ENCODE measurements around the gene CDC37L1.

The CDC37L1 gene

DNA sequence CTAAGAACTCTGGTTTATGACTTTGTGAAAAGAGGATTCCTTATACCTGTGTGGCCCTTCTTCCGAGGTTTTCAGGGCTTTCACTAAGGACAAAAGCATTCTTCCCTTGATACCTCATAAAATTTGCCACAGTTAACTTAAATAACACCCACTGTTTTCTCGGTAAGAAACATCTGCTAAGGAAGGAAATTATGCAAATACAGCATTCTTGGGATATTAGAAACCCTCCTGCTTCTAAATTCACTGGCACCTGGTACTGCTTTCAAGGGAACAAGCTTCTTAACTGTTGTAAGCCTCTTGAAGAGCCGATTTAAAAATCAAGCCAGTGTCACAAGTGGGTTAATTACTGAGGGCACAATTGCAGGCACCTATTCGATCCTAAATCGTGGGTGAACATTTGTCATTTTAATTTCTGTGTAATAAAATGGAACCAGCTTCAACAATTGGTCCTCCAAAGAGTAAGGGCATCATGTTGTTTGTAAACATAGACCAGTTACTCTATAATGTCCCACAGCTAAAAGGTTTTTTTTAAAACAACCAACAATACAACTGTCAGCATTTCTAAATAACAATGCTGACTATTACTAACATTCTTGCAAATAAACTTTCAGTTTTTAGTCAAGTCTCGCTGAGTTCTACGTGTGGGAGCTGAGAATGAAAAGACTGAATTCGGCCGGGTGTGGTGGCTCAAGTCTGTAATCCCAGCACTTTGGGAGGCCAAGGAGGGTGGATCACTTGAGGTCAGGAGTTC, 35.1 kb downstream of the CDC37L1 start:
- DNase-seq (ENCODE audit: low read depth, low spot score): no peak

DNA sequence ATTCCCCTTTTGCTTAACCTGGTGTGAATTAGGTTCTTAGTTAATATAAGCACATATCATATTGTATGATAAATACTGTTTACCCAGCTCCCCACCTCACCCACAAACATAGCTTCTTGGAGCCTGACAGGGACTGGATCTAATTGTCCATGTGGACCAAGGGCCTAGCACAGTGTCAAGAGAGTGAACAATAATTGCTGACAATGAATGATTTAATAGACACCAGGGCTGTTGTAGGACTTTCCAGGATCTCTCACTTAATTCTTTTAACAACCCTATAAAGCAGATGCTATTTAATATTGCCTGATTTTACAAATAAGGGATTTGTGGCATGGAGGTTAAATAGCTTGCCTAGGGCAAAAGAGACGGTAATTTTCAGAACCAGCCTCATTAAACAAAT, 36.8 kb downstream of the CDC37L1 start:
- DNase-seq (ENCODE audit: low read depth, low spot score): no peak

DNA sequence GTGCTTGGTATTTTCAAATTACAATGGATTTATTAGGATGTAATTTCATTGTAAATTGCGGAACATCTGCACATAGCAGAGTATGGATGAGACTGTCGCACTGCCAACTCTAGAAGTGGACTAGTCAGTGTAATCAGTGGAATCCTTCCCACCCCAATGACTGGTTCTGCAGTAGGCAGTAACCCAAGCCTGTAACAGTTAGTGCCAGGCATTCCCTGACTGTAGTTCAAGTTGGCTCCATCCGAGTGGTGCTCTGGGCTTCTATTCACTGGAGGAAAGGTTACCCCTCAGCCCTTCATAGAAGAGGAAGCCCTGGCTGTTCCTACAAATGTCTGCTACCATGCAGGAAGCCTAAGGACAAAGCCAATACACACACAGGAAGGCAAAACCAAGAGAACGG, 38.4 kb downstream of the CDC37L1 start:
- no peak for DNase-seq (ENCODE audit: low read depth, low spot score)

DNA sequence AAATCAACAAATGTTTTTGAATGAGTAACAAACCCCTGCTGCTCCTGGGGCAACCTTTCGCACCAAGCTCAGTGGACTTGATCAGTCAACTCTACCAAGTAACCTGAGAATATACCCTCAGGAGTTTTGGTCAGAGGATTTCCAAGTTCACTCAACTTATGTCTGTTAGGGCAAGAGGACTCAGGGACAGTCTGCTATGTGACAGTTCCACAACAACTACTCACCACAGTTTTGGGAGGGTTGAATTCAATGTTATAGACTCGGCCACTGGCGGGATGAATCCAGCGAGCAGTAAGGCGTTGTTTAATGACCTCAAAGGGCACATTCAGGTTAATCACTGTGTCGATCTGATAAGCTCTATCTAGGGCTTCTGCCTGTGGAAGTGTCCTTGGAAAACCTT, 39.5 kb downstream of the CDC37L1 start:
- DNase-seq (ENCODE audit: low read depth, low spot score): no peak

DNA sequence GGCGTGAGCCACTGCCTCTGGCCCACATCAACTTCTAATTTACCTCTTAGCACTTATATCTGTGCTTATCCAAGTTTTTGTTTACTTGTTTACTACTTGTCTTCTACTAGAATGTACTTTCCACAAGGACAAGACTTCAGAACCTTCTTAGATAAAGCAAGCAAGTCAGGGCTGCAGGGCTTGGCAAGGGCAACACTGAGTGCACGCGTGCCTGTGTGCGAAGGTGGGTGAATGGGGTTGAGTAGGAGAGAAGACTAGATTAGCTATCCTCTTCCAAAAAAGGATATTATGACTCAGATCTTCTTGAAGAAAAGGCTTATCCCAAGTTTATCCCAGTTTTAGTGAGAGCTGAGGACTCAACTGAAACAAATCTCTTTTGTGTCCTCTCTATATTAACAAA, 42.4 kb downstream of the CDC37L1 start:
- no peak for DNase-seq (ENCODE audit: low read depth, low spot score)

DNA sequence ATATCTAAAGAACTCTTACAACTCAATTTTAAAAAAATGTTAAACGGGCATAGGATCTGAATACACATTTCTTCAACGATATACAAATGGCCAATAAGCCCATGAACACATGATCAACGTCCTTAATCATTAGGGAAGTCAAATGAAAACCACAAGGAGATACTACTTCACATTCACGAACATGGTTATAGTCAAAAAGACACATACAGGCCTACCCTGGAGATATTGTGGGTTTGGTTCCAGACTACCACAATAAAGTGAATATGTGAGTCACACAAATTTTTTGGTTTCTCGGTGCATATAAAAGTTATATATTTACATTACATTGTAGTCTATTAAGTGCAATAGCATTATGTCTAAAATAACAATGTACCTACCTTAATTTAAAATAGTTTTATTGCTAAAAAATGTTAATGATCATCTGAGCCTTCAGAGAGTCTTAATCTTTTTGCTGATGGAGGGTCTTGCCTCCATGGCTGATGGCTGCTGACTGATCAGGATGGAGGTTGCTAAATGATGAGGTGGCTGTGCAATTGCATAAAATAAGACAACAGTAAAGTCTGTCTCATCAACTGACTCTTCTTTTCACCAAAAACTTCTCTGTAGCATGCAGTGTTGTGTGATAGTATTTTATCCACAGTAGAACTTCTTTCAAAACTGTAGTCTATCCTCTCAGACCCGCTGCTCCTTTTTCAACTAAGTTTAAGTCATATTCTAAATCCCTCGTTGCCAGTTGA, 46.5 kb downstream of the CDC37L1 start:
- DNase-seq (ENCODE audit: low read depth, low spot score): no peak

DNA sequence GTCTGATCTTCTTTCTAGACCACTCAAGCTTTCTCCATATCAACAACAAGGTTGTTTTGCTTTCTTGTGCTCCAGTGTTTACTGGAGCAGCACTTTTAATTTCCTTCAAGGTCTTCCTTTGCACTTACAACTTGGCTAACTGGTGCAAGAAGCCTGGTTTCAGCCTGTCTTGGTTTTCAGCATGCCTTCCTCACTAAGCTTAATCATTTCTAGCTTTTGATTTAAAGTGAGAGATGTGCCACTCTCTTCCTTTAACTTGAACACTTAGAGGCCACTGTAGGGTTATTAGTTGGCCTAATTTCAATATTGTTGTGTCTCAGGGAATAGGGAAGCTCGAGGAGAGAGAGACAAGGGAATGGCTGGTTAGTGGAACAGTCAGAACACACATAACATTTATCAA, 48.2 kb downstream of the CDC37L1 start:
- DNase-seq (ENCODE audit: low read depth, low spot score): no peak

DNA sequence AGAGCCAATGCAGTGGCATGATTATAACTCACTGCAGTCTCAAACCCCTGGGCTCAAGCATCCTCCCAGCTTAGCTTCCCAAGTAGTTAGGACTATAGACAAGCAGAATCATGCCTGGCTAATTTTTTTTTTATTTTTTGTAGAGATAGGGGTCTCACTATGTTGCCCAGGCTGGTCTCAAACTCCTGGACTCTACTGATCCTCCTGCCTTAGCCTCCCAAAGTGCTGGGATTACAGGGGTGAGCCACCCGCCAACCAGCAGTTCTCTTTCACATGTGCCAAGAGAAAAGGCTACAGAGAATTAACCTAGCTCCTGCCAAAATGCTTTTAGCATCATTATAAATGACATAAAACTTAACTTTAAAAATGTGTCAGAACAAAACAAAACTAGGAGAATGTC, 53.5 kb downstream of the CDC37L1 start:
- no peak for DNase-seq (ENCODE audit: low read depth, low spot score)

DNA sequence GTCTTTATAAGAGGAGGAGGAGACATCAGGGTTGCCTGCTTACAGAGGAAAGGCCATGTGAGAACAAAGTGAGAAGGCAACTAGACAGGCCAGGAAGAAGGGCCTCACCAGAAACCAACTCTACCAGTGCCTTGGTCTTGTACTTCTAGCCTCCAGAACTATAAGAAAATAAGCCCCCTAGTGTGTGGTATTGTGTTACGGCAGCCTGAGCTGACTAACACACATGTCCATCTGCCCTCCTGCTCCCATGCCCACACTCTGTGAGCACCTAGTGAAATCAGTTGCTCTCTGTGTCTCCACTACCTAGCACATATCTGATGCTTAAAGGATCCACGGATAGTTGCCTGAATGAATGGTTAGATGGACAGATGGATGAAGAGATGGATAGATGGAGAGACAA, 54.8 kb downstream of the CDC37L1 start:
- DNase-seq (ENCODE audit: low read depth, low spot score): no peak

DNA sequence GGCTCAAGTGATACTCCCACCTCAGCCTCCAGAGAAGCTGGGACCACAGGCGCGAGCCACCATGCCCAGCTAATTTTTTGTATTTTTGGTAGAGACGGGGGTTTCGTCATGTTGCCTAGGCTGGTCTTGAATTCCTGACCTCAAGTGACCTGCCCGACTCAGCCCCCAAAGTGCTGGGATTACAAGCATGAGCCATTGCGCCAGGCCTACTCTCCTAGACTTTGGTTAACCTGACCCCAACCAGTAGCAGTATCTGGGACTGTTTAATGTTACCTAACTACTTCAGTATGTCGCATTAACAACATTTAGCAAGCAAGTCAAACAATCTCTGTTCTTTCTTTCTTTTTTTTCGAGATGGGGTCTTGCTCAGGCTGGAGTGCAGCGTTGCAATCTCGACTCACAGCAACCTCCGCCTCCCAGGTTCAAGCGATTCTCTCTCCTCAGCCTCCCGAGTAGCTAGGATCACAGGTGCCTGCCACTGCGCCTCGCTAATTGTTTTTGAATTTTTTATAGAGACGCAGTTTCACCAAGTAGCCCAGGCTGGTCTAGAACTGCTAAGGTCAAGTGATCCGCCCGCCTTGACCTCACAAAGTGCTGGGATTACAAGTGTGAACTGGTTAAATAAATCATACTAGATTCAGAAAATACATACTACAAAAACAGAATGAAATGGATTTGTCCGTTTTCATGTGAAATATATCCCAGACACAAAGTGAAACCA, 59.7 kb downstream of the CDC37L1 start:
- peak; percentile 34 for DNase-seq (ENCODE audit: low read depth, low spot score)

DNA sequence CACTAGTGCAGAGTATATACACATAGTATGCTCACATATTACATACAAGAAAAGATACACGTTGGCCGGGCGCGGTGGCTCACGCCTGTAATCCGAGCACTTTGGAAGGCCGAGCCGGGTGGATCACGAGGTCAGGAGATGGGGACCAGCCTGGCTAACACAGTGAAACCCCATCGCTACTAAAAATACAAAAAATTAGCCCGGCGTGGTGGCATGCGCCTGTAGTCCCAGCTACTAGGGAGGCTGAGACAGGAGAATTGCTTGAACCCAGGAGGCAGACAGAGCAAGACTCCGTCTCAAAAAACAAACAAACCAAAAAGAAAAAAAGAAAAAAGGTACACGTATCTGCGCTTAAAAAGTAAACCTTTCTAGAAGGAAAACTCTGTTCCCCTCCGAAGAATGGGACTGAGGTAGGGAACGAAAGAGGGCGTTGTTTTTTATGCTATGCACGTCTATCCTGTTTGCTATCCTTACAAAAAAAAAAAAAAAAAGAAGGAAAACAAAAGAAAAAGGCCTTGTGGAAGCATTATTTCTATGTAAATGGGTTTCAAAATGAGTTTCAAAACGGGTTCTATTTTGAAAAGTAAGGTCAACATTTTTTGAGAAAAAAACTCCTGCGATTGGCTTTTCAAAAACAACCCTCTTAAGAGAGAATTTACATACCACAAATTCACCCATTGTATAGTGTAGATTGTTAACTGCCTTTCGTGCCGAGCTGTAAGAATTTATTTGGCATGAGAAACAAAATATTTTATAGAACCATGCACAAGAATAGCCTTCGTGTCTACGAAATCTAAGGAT, 60.4 kb downstream of the CDC37L1 start:
- no peak for DNase-seq (ENCODE audit: low read depth, low spot score)

DNA sequence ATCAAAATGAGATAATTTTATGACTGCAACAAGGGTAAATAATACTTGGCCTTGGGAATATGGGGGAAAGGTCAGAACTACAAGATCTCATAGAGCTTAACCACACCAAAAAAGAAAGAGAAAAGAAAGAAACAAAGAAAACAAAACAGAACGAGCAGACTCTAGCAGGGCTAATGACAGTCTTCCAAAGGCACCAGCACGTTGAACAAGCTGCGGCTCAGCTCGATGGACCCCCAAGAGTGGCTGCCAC, 60.9 kb downstream of the CDC37L1 start:
- no peak for DNase-seq (ENCODE audit: low read depth, low spot score)

DNA sequence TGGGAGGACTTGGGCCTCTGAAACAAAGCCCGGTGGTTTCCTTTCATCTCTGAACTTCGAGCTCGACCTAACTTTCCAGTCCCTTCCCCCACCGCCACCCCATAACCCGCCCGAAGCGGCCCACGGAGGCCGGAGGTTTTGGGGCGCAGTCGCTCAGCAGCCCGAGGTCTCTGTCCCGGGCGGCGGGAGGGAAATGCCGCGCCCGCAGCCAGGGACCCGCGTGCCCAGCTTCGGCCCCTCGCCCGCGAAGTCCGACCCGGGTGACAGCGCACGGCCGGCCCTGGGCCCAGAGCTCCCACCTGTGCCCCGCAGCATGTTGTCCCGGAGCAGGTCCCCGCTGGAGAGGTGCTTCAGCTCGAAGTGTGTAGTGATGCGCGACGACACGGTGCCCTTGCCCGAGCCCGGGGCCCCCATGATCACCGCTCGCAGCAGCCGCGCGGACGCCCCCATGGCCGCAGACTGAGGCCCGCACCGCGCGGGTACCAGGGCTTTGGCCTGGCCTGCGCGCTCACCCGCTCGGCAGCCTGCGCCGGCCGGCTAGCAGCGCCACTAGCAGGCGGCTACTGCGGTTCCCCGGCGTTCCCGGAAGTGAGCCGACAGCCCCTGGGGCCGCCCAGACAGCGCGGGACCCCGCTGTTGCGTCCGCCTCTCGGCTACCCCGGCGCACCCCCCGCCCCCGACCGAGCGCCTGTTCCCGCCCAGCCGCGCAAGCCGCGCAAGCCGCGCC, 61.4 kb downstream of the CDC37L1 start, which contains the start of gene AK3:
Gene AK3 (minus strand): TSS at position 565 of the 727 bp plus-strand sequence. CDS start 115 bp downstream, at position 450.
- DNase-seq (ENCODE audit: low read depth, low spot score): peak; percentile 85

DNA sequence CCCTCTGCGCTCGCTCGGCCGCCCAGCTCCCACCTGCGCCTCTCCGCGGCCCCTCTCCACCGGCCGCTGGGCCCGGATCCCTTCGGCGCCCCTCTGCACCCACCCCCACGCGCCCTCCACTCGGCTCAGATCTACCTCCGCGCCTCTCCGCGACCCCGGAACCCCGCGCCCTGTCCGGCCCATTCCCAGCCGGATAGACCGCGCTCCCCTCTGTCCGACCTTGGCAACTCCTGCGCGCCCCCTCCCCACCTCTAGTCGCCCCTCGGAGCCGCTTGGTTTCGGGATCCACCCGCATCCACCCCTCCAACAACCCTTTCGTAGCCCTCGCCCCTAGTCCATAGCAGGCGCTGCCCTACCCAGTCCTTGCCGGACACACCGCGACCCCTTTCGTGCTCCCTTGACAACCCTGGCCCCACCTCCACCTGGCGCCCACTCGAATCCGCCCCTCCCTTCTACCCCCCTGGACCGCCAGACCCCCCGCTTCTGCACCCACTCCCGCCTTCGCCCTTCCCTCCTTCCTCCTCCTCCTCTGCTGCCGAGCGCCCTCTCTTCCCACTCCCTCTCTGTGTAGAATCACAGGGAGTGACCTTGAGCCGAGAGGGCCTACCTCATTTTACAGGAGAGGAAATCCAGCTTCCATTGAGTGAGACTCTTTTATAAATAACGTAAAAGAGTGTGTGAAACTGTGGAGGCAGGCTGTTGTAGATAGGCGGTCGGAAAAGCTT, 62.2 kb downstream of the CDC37L1 start:
- DNase-seq (ENCODE audit: low read depth, low spot score): peak; percentile 19

DNA sequence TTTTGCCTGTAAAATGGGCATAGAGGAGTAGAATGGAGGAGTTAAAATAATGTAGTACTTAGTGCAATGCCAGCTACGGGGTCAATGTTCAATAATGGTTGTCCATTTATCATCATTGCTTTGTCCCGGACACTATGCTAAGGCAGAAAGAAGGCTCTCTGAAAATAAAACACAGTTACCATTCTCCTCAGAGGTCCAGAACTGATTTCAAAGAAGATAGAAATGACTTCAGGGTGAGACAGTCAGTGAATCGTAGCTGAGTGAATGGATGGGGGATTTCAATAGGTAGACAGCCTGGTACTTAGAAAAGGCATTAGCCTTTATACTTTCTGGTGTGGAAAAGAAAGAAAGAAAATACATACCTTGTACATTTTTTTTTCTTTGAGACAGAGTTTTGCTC, 62.9 kb downstream of the CDC37L1 start:
- DNase-seq (ENCODE audit: low read depth, low spot score): no peak

DNA sequence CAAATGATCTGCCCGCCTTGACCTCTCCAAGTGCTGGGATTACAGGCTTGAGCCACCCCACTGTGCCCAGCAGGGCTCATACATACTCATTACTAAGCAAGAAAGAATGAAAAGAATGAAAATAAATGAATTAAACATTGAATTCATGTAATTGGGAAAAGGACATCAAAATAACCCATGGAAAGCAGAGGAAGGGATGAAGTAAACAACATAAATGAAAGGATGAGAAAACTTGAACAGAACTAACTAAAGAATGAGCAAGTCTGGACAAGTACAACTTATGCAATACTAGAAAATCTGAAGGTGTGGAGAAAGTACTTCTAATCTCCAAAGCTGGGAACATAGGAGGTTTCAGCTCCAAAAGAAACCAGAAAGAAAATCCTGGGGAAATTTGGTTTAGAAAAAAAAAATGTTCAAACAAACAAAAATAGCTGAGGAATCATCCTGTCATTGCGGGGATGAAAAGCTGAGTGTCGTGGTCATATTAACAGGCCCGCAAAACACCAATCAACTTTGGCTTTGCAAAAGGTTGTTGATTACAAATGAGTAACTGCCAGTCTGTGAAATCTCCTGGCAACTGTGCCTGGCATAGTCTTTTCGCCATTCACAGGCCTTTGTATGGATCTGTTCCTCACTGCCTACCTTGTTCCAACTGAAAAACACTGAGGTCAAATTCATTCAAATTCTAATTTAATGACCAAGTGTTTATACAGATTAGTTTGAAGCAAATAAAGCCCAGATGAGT, 63.9 kb downstream of the CDC37L1 start:
- no peak for DNase-seq (ENCODE audit: low read depth, low spot score)

DNA sequence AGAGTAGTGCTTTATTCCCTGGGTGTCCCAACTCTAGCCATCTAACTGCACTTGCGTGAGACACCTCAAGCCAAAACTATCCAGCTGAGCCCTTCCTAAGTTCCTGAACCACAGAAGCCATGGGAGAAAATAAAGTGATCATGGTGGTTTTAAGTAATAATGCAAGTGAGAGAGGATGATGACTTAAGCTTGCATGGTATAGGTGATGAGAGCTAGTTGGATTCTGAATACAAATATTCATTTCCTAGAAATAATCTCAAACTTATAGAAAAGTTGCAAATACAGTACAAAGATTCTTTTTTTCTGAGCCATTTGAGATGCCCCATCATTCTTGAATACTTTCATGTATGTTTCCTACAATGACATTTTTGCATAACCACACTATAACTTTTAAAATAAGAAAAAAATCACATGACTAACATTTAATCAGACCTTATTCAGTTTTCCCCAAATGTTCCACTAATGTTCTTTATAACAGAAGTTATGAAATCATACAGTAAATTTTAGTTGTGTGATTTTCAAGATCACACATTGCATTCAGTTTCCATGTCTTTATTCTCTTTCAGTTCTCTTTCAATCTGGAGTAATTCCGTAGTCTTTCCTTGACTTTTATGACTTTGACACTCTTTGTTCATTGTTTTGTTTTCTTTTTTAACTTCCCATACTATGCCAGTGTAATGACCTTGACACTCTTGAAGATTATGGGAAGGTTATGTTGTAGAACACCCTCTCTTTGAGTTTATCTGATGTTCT, 67.1 kb downstream of the CDC37L1 start:
- DNase-seq (ENCODE audit: low read depth, low spot score): no peak

DNA sequence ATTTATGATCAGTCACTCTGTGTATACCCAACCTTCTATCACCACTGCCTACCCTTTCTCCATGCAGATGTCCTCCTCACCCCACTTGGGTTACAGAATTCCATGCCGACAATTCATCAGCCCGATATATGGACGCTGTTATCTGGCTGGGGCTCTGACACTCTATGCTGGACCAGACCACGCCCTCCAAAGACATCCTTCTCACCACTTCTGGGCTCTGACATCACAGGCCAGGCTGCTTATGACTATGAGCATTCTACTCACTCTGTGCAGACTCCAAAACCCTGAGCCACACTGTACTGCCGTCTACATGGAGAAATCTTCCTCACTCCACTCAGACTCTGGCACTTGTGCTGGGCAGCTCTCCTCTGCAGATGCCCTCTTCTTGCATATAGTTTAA, 69.2 kb downstream of the CDC37L1 start:
- DNase-seq (ENCODE audit: low read depth, low spot score): no peak

DNA sequence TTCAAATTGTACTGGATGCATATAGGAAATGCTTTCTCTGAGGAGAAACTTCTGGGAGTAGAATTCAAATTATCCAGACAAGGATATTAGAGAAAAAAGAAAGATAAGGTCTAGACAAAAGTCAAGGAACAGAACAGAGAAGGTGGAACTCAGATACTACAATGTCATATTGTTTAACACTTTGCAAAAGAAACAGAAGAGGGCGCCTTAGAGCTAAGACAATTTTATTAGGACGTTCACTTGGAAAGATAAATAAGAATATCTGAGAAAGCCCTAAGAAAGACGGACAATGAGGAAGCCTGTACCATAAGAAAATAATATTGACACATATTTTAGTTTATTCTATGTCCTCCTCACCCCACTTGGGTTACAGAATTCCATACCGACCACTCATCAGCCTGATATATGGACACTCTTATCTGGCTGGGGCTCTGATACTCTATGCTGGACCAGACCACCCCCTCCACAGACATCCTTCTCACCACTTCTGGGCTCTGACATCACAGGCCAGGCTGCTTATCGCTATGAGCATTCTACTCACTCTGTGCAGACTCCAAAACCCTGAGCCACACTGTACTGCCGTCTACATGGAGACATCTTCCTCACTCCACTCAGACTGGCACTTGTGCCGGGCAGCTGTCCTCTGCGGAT, 70.8 kb downstream of the CDC37L1 start:
- DNase-seq (ENCODE audit: low read depth, low spot score): peak; percentile 56
